Measurements from ENCODE around the gene TEKTIP1. TPM values are rescaled to one million over a fixed set of nuclear protein-coding genes. Genes with fewer than 3 reads are reported as not detected.
"Not testable (repeated sequence)": the region's sequence is repeated elsewhere in the genome, so short reads cannot be mapped to it uniquely, and the experiment has no call there.

Gene TEKTIP1
- total and polyA plus RNA-seq, 2 donors (not counting 1 experiment from before 2014, with no cell fraction given): 6.3 to 17.3 TPM

- Histone ChIP-seq H3K4me2 (replicated peaks; ENCODE audit: low read depth, low read length, poor library complexity, severe bottlenecking) (no peak overlapping the region), H4K20me1 (ENCODE audit: control insufficient read depth, insufficient read depth, low read length, poor library complexity, severe bottlenecking) (peaks cover 52% of the 10 kb centered on the region), H3K27me3 (replicated peaks in 1 of 4; ENCODE audit: control extremely low read depth in 1 of 4, control insufficient read depth in 3 of 4, insufficient read depth in 4 of 4, low read length in 3 of 4) (no peaks in the 10 kb centered on the region), H2AFZ (ENCODE audit: insufficient read depth, low read depth, low read length, poor library complexity, severe bottlenecking) (no peak overlapping the region), H3K9ac (ENCODE audit: low read length) (no peak overlapping the region), H3K36me3 (replicated peaks in 1 of 2; ENCODE audit: control extremely low read depth in 1 of 2, control insufficient read depth in 1 of 2, extremely low read depth in 1 of 2, insufficient read depth in 2 of 2, low read length in 1 of 2) (peaks cover 0 to 69% of the 10 kb centered on the region in 2 experiments), H3K9me3 (ENCODE audit: control extremely low read depth in 1 of 3, control insufficient read depth in 2 of 3, insufficient read depth in 1 of 3, low read length in 2 of 3) (no peaks in the 10 kb centered on the region), H3K4me1 (ENCODE audit: control insufficient read depth in 2 of 2, insufficient read depth in 2 of 2, low read length in 2 of 2) (no peaks in the 10 kb centered on the region), H3K4me3 (ENCODE audit: control extremely low read depth in 1 of 5, extremely low read depth in 1 of 5, insufficient read depth in 1 of 5, low read depth in 2 of 5, low read length in 4 of 5) (no peak overlapping the region), H3K27ac (ENCODE audit: low read length in 2 of 2) (peak overlapping the region in 1 of 2 donors; percentile 15), H3K79me2 (ENCODE audit: control insufficient read depth, insufficient read depth, low read length) (peaks cover 29% of the 10 kb centered on the region)
- no peaks in the 10 kb centered on the region for H3K27me3 Mint-ChIP-seq
- H3K27ac Mint-ChIP-seq: no peak overlapping the region
- no peak overlapping the region for H3K4me3 Mint-ChIP-seq
- no peaks in the 10 kb centered on the region for H3K9me3 Mint-ChIP-seq (ENCODE audit: insufficient read depth)
- POLR2A ChIA-PET: no interaction called here
- no peaks in the 10 kb centered on the region for H3K4me1 Mint-ChIP-seq
- ATAC-seq (ENCODE audit: low read depth) (no peak), DNase-seq (no peak)
- CTCF ChIA-PET: no interaction called here
- intact Hi-C loops (cut with micrococcal nuclease): no loop called here
- TF ChIP-seq EZH2 (IDR thresholded peaks at IDR 0.05; ENCODE audit: borderline replicate concordance, insufficient read depth, low read depth, low read length, poor library complexity, severe bottlenecking) (no peak), CTCF (IDR thresholded peaks at IDR 0.05) (no peak)
- WGBS (ENCODE audit: insufficient coverage): 98% methylated on average over 20 of the region's 20 CpGs
Measured at GRCh38 chr19:3528539-3529211, 10.3 kb upstream of the TEKTIP1 start.

DNA sequence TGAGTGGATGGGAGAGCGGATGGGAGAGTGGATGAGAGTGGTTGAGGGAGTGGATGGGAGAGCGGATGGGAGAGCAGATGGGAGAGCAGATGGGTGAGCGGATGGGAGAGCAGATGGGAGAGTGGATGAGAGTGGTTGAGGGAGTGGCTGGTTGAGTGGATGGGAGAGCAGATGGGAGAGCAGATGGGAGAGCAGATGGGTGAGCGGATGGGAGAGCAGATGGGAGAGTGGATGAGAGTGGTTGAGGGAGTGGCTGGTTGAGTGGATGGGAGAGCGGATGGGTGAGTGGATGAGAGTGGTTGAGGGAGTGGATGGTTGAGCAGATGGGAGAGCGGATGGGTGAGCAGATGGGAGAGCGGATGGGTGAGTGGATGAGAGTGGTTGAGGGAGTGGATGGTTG is 9.7 kb upstream of the TEKTIP1 start:
- H3K9ac ChIP-seq (ENCODE audit: low read length); H3K4me1 ChIP-seq (ENCODE audit: control insufficient read depth in 2 of 2, insufficient read depth in 2 of 2, low read length in 2 of 2); ATAC-seq (ENCODE audit: low read depth); intact Hi-C loops (cut with micrococcal nuclease); H3K27me3 Mint-ChIP-seq; H3K9me3 Mint-ChIP-seq (ENCODE audit: insufficient read depth); CTCF ChIA-PET; H3K4me3 ChIP-seq (ENCODE audit: control extremely low read depth in 1 of 5, extremely low read depth in 1 of 5, insufficient read depth in 1 of 5, low read depth in 2 of 5, low read length in 4 of 5); H3K27me3 ChIP-seq (replicated peaks in 1 of 4; ENCODE audit: control extremely low read depth in 1 of 4, control insufficient read depth in 3 of 4, insufficient read depth in 4 of 4, low read length in 3 of 4); H3K4me3 Mint-ChIP-seq; H3K4me1 Mint-ChIP-seq; H3K27ac Mint-ChIP-seq; H3K4me2 ChIP-seq (replicated peaks; ENCODE audit: low read depth, low read length, poor library complexity, severe bottlenecking); H2AFZ ChIP-seq (ENCODE audit: insufficient read depth, low read depth, low read length, poor library complexity, severe bottlenecking); POLR2A ChIA-PET; H3K9me3 ChIP-seq (ENCODE audit: control extremely low read depth in 1 of 3, control insufficient read depth in 2 of 3, insufficient read depth in 1 of 3, low read length in 2 of 3); H3K27ac ChIP-seq (ENCODE audit: low read length in 2 of 2); DNase-seq: not testable (repeated sequence)
- Histone ChIP-seq H3K36me3 (replicated peaks in 1 of 2; ENCODE audit: control extremely low read depth in 1 of 2, control insufficient read depth in 1 of 2, extremely low read depth in 1 of 2, insufficient read depth in 2 of 2, low read length in 1 of 2) (peaks cover 0 to 69% of the 10 kb centered on the region in 2 experiments), H4K20me1 (ENCODE audit: control insufficient read depth, insufficient read depth, low read length, poor library complexity, severe bottlenecking) (peaks cover 46% of the 10 kb centered on the region), H3K79me2 (ENCODE audit: control insufficient read depth, insufficient read depth, low read length) (peaks cover 22% of the 10 kb centered on the region)
- WGBS (ENCODE audit: insufficient coverage): 100% methylated on average over 7 of the region's 7 CpGs

All from B cell (primary cell).